Thoracic aorta (tissue), 2 donors: Measurements from ENCODE around the gene CTNNBL1. TPM values are rescaled to one million over a fixed set of nuclear protein-coding genes. Genes with fewer than 3 reads are reported as not detected.

Experiments used
- ATAC-seq: fragments of 150-250 bp; one replicate; pipeline ENCODE4 v1.8.0; 2017; ENCODE audit warnings: low read depth; ENCODE audit not compliant: insufficient number of reproducible peaks, low FRiP score
- DNase-seq: peaks from one replicate; pipeline ENCODE4 v3.0.0-alpha.2; 2020; ENCODE audit warnings: low spot score
- H3K27ac ChIP-seq, 2 donors: fragments of 200-600 bp; sonication (generic); 1 replicate in 1 of 2; 2 replicates in 1 of 2; pipeline ENCODE4 v1.5.1; 2016; ENCODE audit warnings: mild to moderate bottlenecking in 2 of 2, moderate library complexity in 2 of 2
- H3K27me3 ChIP-seq: fragments of 200-600 bp; sonication (generic); replicated peaks from 2 replicates; pipeline ENCODE4 v1.6.0; 2016; ENCODE audit warnings: mild to moderate bottlenecking; ENCODE audit not compliant: insufficient read depth
- H3K36me3 ChIP-seq: fragments of 200-600 bp; sonication (generic); one replicate; pipeline ENCODE4 v1.5.1; 2016
- H3K4me1 ChIP-seq, 2 donors: fragments of 200-600 bp; sonication (generic); 1 replicate in 1 of 2; 2 replicates in 1 of 2; pipeline versions ENCODE4 v1.5.1 to v1.6.0; 2016; ENCODE audit warnings: low read depth in 2 of 2, mild to moderate bottlenecking in 1 of 2; ENCODE audit not compliant: control insufficient read depth in 1 of 2
- H3K4me3 ChIP-seq: fragments of 200-600 bp; sonication (generic); 2 replicates; pipeline ENCODE4 v1.5.1; 2016; ENCODE audit warnings: mild to moderate bottlenecking
- H3K9me3 ChIP-seq: fragments of 200-600 bp; sonication (generic); 2 replicates; pipeline ENCODE4 v1.5.1; 2016
- CTCF ChIP-seq: fragments of 200-600 bp; sonication (generic); IDR thresholded peaks from one replicate; pipeline ENCODE4 v1.5.1; 2019; ENCODE audit warnings: antibody characterized with exemption
- total RNA-seq, 2 donors: library from RNA; depleted of rRNA; stranded (reverse); fragments of >200 nt; gene quantifications; one replicate each; pipeline versions ENCODE4 v1.1.0 to v1.2.3, GENCODE V29; 2016

The CTNNBL1 gene
- total RNA-seq, 2 donors from 2014 or later: 22.6 to 34.3 TPM

GRCh38 chr20:37904008-37904642 lies 210.3 kb downstream of the CTNNBL1 start:
- no peaks in the 10 kb centered on the region for H3K36me3 ChIP-seq
- ATAC-seq (no peak), DNase-seq (no peak)
- no peaks in the 10 kb centered on the region for H3K9me3 ChIP-seq
- no peak overlapping the region for H3K4me3 ChIP-seq
- TF ChIP-seq CTCF: no peak
- no peaks in the 10 kb centered on the region for H3K27me3 ChIP-seq
- no peak overlapping the region for H3K27ac ChIP-seq
- peaks cover 0 to 5% of the 10 kb centered on the region in 2 donors for H3K4me1 ChIP-seq

GRCh38 chr20:37904845-37905373 lies 211.1 kb downstream of the CTNNBL1 start:
- peaks cover 0 to 5% of the 10 kb centered on the region in 2 donors for H3K4me1 ChIP-seq
- ATAC-seq (no peak), DNase-seq (no peak)
- TF ChIP-seq CTCF: no peak
- H3K9me3 ChIP-seq: no peaks in the 10 kb centered on the region
- no peaks in the 10 kb centered on the region for H3K27me3 ChIP-seq
- H3K4me3 ChIP-seq: no peak overlapping the region
- H3K27ac ChIP-seq: no peak overlapping the region
- no peaks in the 10 kb centered on the region for H3K36me3 ChIP-seq

- Histone ChIP-seq H3K4me3 (no peak overlapping the region), H3K27me3 (no peaks in the 10 kb centered on the region), H3K27ac (no peak overlapping the region), H3K4me1 (peaks cover 0 to 5% of the 10 kb centered on the region in 2 donors), H3K9me3 (no peaks in the 10 kb centered on the region), H3K36me3 (no peaks in the 10 kb centered on the region)
- no peak for DNase-seq
- no peak for ATAC-seq
- TF ChIP-seq CTCF: no peak
Observed at GRCh38 chr20:37905671-37906613, 212.1 kb downstream of the CTNNBL1 start.

GRCh38 chr20:37907330-37907676 lies 213.5 kb downstream of the CTNNBL1 start:
- DNase-seq (no peak), ATAC-seq (no peak)
- Histone ChIP-seq H3K9me3 (no peaks in the 10 kb centered on the region), H3K27me3 (no peaks in the 10 kb centered on the region), H3K4me1 (peaks cover 0 to 5% of the 10 kb centered on the region in 2 donors), H3K4me3 (no peak overlapping the region), H3K27ac (no peak overlapping the region), H3K36me3 (no peaks in the 10 kb centered on the region)
- no peak for TF ChIP-seq CTCF
